Left renal cortex interstitium (tissue), 4 donors: ENCODE results near the gene TSBP1. TPM values are rescaled to one million over a fixed set of nuclear protein-coding genes. Genes with fewer than 3 reads are reported as not detected.
"Not testable (repeated sequence)": the region's sequence is repeated elsewhere in the genome, so short reads cannot be mapped to it uniquely, and the experiment has no call there.

Experiments
- DNase-seq, 4 donors: peaks; one replicate each; pipeline ENCODE4 v3.0.0-alpha.2; 2013; ENCODE audit warnings: low read depth in 4 of 4, low spot score in 2 of 4, missing footprints in 1 of 4
- polyA plus RNA-seq, 4 donors: library from polyadenylated mRNA; unstranded; fragments of 120-200 nt; gene quantifications; one replicate each; pipeline ENCODE4 v1.2.1, GENCODE V29; 2013; ENCODE audit not compliant: insufficient read length in 4 of 4

TSBP1 gene
- polyA plus RNA-seq, 4 donors, result 0.24 TPM; not detected in 3

DNA sequence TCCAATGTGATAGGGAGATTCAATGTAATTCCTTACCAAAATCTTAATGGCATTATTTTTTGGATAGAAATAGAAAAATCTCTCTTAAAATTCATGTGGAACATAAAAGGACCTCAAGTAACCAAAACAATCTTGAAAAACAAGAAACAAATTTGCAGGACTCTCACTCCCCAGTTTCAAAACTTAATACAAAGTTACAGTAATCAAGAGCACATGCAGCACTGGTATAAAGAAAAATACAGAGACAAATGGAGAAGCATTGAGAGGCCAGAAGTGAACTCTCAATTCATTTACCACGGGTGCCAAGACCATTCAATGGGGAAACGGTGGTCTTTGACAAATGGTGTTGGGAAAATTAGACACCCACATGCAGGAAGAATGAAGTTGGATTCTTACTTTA, 7.8 kb upstream of the TSBP1 start:
- no peak for DNase-seq

DNA sequence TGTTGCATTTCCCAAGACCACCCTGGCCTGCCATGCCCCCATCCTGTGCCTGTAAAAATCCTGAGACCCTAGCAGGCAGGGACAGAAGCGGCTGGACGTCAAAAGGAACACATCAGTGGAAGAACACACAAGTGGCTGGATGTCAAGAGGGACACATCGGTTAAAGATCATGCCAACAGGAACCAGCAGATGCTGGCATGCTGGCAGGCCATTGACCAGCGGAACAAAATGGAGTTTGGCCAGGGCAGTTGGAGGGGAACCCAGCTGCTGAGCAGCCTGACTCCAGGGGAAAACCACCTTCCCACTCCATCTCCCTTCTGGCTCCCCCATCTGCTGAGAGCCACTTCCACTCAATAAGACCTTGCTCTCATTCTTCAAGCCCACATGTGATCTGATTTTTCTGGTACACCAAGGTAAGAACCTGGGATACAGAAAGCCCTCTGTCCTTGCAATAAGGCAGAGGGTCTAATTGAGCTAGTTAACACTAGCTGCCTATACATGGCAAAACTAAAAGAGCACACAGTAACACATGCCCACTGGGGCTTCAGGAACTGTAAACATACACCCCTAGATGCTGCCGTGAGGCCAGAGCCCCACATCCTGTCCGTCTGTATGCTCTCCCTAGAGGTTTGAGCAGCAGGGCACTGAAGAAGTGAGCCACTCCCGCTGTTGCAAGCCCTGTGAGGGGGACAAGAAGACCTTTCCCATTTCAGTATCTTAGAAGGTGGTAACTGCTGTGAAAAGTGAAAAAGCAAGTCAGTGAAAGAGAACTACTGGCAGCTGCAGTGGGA, 4.2 kb upstream of the TSBP1 start:
- no peak for DNase-seq

DNA sequence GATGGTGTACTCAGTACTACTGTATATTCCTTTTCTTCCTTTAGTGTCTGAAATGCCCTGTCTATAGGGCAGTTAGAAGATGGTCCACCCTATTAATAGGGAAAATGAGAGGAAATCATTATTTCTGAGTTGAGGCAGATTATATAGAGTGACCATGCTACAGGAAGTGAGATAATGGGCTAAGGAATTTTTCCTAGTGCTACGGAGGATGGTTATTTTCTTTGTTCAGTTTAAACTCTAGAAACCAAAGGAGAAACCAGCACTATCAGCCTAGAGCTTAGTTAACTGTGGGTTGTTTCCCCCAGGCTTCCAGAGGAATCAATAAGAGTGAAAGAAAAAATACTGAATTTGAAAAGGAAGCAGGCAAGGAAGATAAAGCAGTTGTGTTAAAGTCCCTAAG, 474 bp downstream of the TSBP1 start:
- DNase-seq, result no peak

DNA sequence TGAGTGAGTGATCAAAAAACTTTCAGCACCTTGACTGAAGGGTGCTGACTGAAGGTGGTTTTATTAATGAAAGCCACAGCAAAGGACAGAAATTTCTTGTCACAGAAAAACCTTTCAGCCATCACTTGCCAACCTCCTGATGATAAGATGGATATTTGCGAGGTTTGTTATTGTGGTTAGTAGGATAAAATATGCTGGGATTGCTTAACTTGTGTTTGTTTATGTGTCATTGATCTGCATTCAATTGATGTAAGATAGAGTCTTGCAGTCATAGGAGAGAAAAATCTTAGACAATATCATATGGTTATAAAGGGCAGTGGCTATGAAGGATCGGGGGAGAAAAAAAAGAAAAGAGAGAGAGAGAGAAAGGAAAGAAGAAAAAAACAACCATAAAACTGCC, 1.2 kb downstream of the TSBP1 start:
- no peak for DNase-seq

DNA sequence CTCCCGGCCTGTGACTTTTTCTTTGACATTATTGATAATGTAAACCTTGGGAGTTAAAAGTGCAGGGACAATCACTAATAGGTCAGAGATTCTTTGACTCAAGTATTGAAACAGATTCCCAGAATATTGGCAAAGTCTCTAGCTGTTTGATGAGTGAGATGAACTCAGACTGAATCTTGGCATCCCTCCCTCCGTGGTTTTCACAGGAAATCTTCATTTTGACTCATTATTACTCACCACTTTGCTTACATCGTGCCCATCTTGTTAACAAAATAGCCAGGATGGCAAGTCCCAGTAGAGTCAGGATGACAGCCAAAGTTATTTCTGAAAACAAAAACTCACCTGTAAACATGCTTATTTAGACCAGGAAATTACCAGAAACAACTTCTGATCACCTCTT, 2.0 kb downstream of the TSBP1 start:
- no peak for DNase-seq

DNA sequence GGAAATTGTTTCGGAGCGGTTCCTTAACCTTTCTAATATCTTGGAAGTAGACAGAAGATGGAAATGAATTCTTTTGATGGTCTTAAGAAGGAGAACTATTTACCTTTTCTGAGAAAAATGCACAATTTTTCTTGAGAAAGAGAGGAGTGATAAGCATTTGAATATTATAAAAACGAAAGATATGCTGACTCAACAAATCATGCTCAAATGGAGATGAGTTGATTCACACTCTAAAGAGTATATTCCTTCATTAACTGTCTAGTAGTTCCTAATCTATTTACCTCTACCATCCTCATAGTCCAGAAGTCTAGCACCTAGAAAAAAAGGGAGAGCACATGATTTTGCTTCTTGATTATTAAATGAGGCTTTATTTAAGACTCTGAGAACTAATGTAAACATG, 4.1 kb downstream of the TSBP1 start:
- DNase-seq, result no peak

DNA sequence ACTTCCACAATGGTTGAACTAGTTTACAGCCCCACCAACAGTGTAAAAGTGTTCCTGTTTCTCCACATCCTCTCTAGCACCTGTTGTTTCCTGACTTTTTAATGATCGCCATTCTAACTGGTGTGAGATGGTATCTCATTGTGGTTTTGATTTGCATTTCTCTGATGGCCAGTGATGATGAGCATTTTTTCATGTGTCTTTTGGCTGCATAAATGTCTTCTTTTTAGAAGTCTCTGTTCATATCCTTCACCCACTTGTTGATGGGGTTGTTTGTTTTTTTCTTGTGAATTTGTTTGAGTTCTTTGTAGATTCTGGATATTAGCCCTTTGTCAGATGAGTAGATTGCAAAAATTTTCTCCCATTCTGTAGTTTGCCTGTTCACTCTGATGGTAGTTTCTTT, 12.5 kb downstream of the TSBP1 start:
- not testable (repeated sequence) for DNase-seq

DNA sequence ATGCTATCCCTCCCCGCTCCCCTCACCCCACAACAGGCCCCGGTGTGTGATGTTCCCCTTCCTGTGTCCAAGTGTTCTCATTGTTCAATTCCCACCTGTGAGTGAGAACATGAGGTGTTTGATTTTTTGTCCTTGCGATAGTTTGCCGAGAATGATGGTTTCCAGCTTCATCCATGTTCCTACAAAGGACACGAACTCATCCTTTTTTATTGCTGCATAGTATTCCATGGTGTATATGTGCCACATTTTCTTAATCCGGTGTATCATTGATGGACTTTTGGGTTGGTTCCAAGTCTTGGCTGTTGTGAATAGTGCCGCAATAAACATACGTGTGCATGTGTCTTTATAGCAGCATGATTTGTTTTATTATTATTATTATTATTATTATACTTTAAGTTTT, 13.2 kb downstream of the TSBP1 start:
- not testable (repeated sequence) for DNase-seq

DNA sequence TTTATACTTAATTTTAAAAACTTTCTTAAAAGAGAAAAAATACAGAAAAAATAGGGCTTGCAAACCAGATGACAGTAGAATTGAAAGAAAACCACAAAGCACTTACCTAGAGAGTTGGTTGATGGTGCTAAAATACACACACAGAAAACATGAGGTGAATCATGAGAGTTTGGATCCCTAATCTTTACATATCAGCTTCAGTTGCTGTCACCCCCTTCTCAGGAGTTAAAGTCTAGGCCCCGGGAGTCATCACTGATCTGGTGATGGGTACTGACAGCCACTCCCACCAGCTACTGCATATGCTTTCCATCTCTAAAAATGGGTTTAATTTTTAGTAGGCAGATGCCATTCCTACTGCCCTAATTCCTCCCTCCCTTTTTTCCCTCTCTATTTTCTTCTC, 16.7 kb downstream of the TSBP1 start:
- no peak for DNase-seq

DNA sequence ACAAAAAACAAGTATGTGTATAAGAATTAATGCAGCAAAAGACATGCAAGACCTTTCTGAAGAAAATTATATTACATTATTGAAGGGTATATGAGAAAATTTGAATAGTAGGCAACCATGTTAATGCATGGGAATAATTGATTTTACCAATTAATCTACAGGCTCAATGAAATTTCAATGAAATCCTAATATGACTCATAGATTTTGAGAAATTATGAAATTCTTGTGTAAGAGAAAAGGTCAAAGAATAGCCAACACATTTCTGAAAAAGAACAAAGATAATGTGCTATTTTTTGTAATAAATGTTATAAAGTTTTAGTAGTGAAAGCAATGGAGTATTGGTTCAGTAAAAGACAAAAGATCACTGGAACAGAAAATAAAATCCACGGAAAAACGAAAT, 18.4 kb downstream of the TSBP1 start:
- no peak for DNase-seq

DNA sequence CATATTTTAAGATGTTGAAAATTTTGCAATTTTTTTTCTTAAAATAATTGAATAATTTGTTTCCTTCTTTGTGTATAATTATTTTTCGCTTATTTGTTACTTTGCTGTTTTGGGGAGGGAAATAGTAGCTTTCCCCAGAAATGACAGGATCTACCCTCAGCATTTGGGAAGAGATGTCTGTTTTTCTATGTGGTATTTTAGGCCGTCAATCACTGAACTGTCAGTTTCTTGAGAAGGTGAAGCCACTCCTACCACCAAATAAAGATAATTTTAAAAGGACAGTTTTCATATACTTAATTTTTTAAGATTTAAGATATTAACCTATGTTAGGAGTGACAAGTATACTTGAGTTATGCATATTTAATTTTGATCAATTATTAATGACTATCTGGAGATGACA, 31.5 kb downstream of the TSBP1 start:
- DNase-seq, result no peak

DNA sequence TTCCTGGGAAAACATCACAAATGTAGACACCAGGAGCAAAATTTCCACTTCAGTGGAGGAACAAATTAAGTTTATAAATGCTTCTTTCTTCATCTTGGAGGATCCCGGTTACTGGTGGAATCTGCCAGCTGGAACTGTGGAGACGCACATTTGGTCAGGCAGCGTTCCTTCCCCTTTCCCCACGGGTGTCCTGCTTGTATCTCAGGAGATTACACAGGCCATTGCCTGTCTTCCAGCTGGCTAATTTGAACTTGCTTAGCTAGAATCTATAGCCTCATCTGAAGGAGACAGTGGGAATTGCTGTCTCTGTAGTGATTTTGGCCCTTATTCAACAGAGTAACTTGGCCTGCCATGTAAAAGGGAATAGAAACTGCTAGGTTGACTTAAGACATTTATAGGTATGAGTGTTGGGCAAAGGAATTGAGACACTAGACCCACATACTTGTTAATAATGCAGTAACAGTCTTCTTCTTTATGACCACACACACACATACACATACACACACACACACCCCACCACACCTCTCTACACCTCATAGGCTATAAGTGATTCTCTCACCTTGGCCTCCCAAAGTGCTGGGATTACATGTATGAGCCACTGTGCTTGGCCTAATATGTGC, 34.4 kb downstream of the TSBP1 start:
- DNase-seq, result no peak

DNA sequence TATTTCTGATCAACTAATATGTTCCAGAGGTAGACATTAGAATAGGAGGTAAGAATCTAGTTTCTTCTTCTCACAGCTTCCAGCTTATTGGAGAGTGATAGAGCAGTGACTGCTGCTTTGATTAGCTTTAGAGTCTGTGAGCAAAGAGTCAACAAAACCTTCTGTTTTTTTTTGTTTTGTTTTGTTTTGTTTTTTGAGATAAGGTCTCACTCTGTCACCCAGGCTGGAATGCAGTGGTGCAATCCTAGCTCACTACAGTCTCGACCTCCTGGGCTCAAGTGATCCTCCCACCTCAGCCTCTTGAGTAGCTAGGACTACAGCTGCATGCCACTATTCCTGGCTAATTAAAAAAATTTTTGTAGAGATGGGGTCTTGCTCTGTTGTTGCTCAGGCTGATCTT, 39.3 kb downstream of the TSBP1 start:
- no peak for DNase-seq

DNA sequence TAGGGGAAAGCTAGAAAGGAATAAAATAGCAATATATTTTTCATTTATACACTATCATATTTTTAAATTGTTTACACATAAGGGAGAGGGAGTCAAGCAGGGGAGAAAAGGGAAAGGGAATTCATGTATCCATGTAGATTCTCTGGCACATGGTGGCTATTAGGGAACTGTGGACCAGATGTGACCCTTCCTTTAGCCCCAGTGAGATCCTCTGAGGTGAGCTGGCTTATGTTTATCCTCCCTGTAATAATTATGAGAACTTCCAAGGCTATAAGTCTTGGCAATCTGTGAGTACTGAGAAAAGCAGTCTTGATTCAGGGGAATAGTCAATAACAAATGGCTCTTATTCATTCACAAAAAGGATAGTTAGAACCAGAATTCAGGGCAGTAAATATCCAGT, 42.6 kb downstream of the TSBP1 start:
- no peak for DNase-seq

DNA sequence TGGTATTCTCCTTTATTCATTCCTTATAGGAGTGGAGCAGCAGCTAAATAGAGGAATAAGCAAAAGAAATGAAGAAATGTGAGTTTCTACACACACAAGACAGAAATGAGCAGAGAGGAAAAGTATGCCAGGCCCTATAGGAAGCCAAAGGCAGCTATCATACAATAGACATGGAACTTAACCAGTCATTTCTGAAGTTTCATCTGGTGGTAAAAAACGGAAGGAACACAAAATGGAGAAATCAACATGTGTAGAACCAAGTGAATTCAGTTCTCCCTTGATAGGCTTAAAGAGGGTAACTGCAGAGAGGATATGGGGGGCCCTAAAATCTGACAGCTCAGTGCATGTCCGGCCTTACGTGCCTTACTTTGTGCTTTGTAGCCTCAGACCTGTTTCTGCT, 44.6 kb downstream of the TSBP1 start:
- no peak for DNase-seq

DNA sequence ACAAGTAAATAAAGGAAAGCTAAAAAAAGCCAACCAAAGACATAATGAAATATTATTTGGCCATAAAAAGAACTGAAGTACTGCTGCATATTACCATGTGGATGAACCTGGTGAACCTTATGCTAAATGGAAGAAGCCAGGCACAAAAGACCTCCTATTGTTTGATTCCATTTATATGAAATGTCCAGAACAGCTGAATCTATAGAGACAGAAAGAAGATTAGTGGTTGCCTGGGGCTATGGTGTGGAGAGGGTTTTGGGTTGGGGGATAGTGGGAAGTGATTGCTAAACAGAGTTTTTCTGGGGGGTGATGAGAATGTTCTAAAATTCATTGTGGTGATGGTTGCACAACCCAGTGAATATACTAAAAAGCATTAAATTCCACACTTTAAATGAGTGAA, 53.2 kb downstream of the TSBP1 start:
- DNase-seq, result no peak

DNA sequence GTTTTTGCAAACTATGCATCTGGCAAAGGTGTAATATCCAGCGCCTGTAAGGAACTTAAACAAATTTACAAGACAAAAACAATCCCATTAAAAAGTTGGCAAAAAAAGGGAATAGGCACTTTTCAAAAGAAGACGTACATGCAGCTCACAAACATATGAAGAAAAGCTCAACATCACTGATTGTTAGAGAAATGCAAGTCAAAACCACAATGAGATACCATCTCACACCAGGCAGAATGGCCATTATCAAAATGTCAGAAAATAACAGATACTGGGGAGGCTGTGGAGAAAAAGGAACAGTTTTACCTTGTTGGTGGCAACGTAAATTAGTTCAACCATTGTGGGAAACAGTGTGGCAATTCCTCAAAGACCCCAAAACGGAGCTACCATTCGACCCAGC, 54.2 kb downstream of the TSBP1 start:
- no peak for DNase-seq

DNA sequence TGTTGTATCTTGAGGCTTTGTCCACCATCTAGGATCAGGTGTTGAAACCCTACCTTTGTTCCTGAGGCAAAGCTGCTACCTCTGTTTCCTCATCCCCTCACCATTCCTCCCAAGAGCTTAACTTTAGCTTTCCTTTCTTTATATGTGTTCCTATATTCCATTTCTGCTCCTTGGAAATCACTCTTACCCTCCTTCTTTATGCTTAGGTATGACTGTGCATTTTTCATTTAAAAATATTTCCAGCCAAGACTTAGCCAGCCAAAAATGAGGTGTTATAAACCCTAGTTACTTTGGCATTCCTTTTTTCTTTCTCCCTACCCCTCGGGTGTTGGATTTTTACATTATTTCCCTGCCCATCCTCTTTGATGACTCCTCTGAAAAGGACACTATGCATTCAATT, 57.7 kb downstream of the TSBP1 start:
- DNase-seq, result no peak

DNA sequence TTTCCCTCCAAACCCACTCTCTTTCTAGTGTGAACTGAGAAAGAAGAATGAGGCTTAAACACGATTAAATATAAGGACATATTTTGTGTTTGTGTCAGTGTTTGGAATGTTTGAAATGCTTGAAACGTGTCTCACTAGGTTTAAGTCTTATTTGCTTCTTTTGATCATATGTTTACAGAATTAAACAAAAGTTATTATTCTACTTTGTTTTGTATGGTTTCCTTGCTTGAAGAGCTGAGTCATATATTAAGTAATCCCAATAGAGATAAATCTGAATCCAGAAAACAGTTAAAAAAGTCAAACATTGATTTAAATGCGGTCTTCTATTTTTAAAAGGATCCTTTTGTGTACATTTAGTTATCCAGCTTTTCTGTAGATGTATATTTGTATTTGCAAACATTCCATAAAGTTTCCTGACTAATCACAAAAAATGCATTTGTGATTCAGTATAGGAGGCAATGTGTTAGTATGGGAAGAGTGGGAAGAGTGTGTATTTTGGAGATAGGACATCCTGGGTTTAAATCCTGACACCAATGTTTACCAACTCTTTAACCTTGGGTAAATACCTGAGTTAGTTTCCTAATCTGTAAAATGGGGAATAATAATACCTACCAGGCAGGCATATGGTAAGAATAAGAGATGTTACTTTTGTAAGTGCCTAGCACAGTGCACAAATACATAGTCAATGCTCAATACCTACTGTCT, 72.9 kb downstream of the TSBP1 start:
- no peak for DNase-seq

DNA sequence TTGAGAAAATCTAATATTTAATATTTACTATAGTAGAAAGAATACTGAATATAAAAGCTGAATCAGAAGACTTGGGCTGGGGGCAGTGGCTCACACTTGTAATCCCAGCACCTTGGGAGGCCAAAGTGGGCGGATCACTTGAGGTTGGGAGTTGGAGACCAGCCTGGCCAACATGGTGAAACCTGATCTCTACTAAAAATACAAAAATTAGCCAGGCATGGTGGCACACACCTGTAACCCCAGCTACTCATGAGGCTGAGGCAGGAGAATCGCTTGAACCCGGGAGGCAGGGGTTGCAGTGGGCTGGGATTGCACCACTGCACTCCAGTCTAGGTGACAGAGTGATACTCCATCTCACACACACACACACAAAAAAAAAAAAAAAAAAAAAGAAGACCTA, 76.7 kb downstream of the TSBP1 start:
- not testable (repeated sequence) for DNase-seq

DNA sequence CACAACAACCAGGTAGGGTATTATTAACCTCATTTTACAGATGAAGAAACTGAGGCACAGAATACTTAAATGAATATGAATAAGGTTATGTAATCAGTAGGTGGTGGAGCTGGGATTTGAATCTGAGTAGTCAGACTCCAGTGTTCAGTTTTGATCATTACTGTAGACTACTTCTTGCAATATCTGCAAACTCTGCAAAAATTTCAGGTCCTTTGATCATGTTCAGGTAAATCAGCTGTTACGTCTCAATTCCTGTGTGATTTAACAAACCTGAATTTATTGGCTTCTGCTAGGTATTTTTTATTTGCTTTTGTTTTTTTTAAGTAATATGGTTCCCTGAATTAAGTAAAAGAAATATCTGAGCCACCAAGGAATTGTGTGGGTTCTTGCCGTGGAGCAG, 77.1 kb downstream of the TSBP1 start:
- DNase-seq, result no peak

DNA sequence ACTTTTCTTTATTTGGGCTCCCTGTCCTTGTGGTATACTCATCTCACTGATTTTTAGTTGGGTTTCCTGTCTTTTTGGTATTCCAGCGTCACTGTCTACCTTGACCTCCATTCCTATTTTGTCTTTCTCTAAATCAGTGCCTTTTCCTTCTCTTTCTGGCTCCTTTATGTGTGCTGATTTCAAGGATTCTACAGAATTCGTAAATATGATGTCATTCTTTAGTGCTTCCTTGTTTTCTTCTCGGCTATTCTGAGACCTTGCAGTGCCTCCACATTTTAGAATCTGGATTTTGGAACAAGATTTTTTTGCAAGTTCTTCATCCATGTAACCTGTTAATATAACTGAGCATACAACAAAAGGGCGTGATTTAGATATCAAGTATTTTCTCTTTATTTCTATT, 78.0 kb downstream of the TSBP1 start:
- no peak for DNase-seq
